HCT116 (cell line): ENCODE results near the gene ATAD2B. TPM values are rescaled to one million over a fixed set of nuclear protein-coding genes. Genes with fewer than 3 reads are reported as not detected.

Experiments used
- ATAC-seq: fragments of 200-7000 bp; cut with Tn5 transposase; 2 replicates; pipeline ENCODE4 v1.9.1; 2020; ENCODE audit warnings: mild to moderate bottlenecking, moderate library complexity
- BruUV-seq: library from RNA; stranded (reverse); fragments of 400-500 nt; replicated peaks from 2 replicates; lab custom pipeline; 2021; lab: Mats Ljungman, UMichigan
- CTCF ChIA-PET: fragments of 300-600 bp; sonication (Branson Sonifier 250); formaldehyde crosslinking; loops from one replicate; lab custom pipeline; 2021; ENCODE audit warnings: antibody characterized with exemption; lab: Charles Lee
- POLR2A ChIA-PET: fragments of 300-600, 350-600 bp; sonication (Branson Sonifier 250); formaldehyde crosslinking; loops from one replicate; lab custom pipeline; 2021; ENCODE audit warnings: antibody characterized with exemption; lab: Charles Lee
- RAD21 ChIA-PET, 2 experiments: fragments of 300-600 bp; sonication (Branson Sonifier 250); formaldehyde crosslinking; loops; one replicate each; lab custom pipeline; 2023; ENCODE audit warnings: low total read pairs in 2 of 2; ENCODE audit not compliant: uncharacterized antibody in 2 of 2, unreplicated experiment in 2 of 2, low non-redundant PET in 1 of 2; lab: Charles Lee
- DNase-seq: peaks from one replicate; pipeline ENCODE4 v3.0.0-alpha.2; 2010; ENCODE audit warnings: low read depth, low spot score
- H2AFZ ChIP-seq: fragments of 200-600 bp; shearing (Covaris generic), sonication (generic); 2 replicates; pipeline ENCODE4 v1.6.1; 2017; ENCODE audit warnings: low read depth, mixed run types, mixed read lengths, antibody characterized with exemption, low read length; ENCODE audit not compliant: poor library complexity, severe bottlenecking
- H3K27ac ChIP-seq: 2 replicates; pipeline ENCODE4 v1.5.1; 2012; ENCODE audit warnings: low read depth, low read length
- H3K27me3 ChIP-seq: fragments of 200-600 bp; sonication (generic); 2 replicates; pipeline ENCODE4 v1.6.1; 2016; ENCODE audit warnings: mixed run types, low read length, mixed read lengths; ENCODE audit not compliant: insufficient read depth
- H3K36me3 ChIP-seq, 2 experiments: fragments of 200-500 bp in 1 of 2; fragments of 200-600 bp in 1 of 2; sonication (Bioruptor generic) in 1 of 2; sonication (generic) in 1 of 2; 2 replicates each; pipeline versions ENCODE4 v1.5.1 to v1.6.1; 2014 to 2016; ENCODE audit warnings: low read length in 2 of 2, inconsistent platforms in 1 of 2, mixed read lengths in 1 of 2, mixed run types in 1 of 2; ENCODE audit not compliant: insufficient read depth in 2 of 2, control insufficient read depth in 1 of 2
- H3K4me1 ChIP-seq, 2 experiments: fragments of 200-600 bp in 1 of 2; sonication (generic) in 1 of 2; 2 replicates each; pipeline versions ENCODE4 v1.5.1 to v1.6.1; 2012 to 2017; ENCODE audit warnings: low read length in 2 of 2, inconsistent platforms in 1 of 2, mild to moderate bottlenecking in 1 of 2, mixed read lengths in 1 of 2, mixed run types in 1 of 2, moderate library complexity in 1 of 2; ENCODE audit not compliant: insufficient read depth in 2 of 2, control insufficient read depth in 1 of 2
- H3K4me2 ChIP-seq: fragments of 200-600 bp; sonication (generic); 2 replicates; pipeline ENCODE4 v1.6.1; 2017; ENCODE audit warnings: mixed run types, low read length, mixed read lengths
- H3K4me3 ChIP-seq, 2 experiments: fragments of 200-600 bp in 1 of 2; sonication (generic) in 1 of 2; replicated peaks in 1 of 2; 2 replicates each; pipeline ENCODE4 v1.5.1; 2011 to 2016; ENCODE audit warnings: low read length in 2 of 2, control low read depth in 1 of 2, low read depth in 1 of 2, mild to moderate bottlenecking in 1 of 2, mixed read lengths in 1 of 2, mixed run types in 1 of 2
- H3K79me2 ChIP-seq: fragments of 200-600 bp; sonication (generic); 2 replicates; pipeline ENCODE4 v1.6.1; 2017; ENCODE audit warnings: mild to moderate bottlenecking, mixed run types, low read length, moderate library complexity, mixed read lengths; ENCODE audit not compliant: insufficient read depth
- H3K9ac ChIP-seq: fragments of 200-600 bp; sonication (generic); 2 replicates; pipeline ENCODE4 v1.6.1; 2016; ENCODE audit warnings: low read length, mixed read lengths
- H3K9me2 ChIP-seq: fragments of 200-600 bp; sonication (generic), shearing (Covaris generic); 2 replicates; pipeline ENCODE4 v1.6.1; 2017; ENCODE audit warnings: mixed run types, mild to moderate bottlenecking, moderate library complexity; ENCODE audit not compliant: insufficient read depth
- H3K9me3 ChIP-seq, 2 experiments: fragments of 200-500 bp in 1 of 2; fragments of 200-600 bp in 1 of 2; sonication (Bioruptor generic) in 1 of 2; sonication (generic) in 1 of 2; 2 replicates each; pipeline ENCODE4 v1.6.1; 2014 to 2017; ENCODE audit warnings: low read length in 2 of 2, mixed read lengths in 2 of 2, inconsistent platforms in 1 of 2, low read depth in 1 of 2, mild to moderate bottlenecking in 1 of 2, mixed run types in 1 of 2, moderate library complexity in 1 of 2; ENCODE audit not compliant: control insufficient read depth in 1 of 2, insufficient read depth in 1 of 2
- H4K20me1 ChIP-seq: fragments of 200-600 bp; sonication (generic), shearing (Covaris generic); 2 replicates; pipeline ENCODE4 v1.6.1; 2017; ENCODE audit warnings: mixed run types, mild to moderate bottlenecking, moderate library complexity; ENCODE audit not compliant: insufficient read depth
- CBX3 ChIP-seq: IDR thresholded peaks from 2 replicates; pipeline ENCODE4 v1.6.1; 2012; ENCODE audit warnings: low read depth
- ELF1 ChIP-seq: IDR thresholded peaks from 2 replicates; pipeline ENCODE4 v1.6.1; 2012; ENCODE audit warnings: low read depth, borderline replicate concordance
- EZH2 ChIP-seq: fragments of 200-600 bp; sonication (generic); IDR thresholded peaks from 2 replicates; pipeline ENCODE4 v1.6.1; 2017; ENCODE audit warnings: antibody characterized with exemption, mixed run types
- EZH2phosphoT487 ChIP-seq: fragments of 200-600 bp; IDR thresholded peaks from 2 replicates; pipeline ENCODE4 v1.6.1; 2018; ENCODE audit warnings: antibody characterized with exemption, borderline replicate concordance
- FOSL1 ChIP-seq: IDR thresholded peaks from 2 replicates; pipeline ENCODE4 v1.6.1; 2012; ENCODE audit warnings: low read depth
- JUND ChIP-seq: IDR thresholded peaks from 2 replicates; pipeline ENCODE4 v1.6.1; 2012
- POLR2A ChIP-seq: IDR thresholded peaks from 2 replicates; pipeline ENCODE4 v1.7.0; 2011; ENCODE audit warnings: borderline replicate concordance; ENCODE audit not compliant: insufficient read depth, insufficient read length; ENCODE audit errors: extremely low read depth
- POLR2AphosphoS5 ChIP-seq: IDR thresholded peaks from 2 replicates; pipeline ENCODE4 v1.6.1; 2011; ENCODE audit warnings: mild to moderate bottlenecking, low read depth, low read length, moderate library complexity
- RAD21 ChIP-seq: IDR thresholded peaks from 2 replicates; pipeline ENCODE4 v1.6.1; 2012; ENCODE audit warnings: low read depth, mild to moderate bottlenecking
- SIN3A ChIP-seq: IDR thresholded peaks from 2 replicates; pipeline ENCODE4 v1.6.1; 2012; ENCODE audit warnings: low read depth
- SP1 ChIP-seq: IDR thresholded peaks from 2 replicates; pipeline ENCODE4 v1.6.1; 2012; ENCODE audit warnings: low read depth
- SRF ChIP-seq: IDR thresholded peaks from 2 replicates; pipeline ENCODE4 v1.6.1; 2012; ENCODE audit warnings: low read depth
- TCF7L2 ChIP-seq: IDR thresholded peaks from 2 replicates; pipeline ENCODE4 v1.7.0; 2011; ENCODE audit warnings: borderline replicate concordance, inconsistent platforms; ENCODE audit not compliant: insufficient read depth, insufficient read length; ENCODE audit errors: extremely low read depth
- YY1 ChIP-seq: IDR thresholded peaks from 2 replicates; pipeline ENCODE4 v1.6.1; 2011; ENCODE audit warnings: low read length, low read depth, moderate library complexity, mild to moderate bottlenecking; ENCODE audit not compliant: insufficient replicate concordance; ENCODE audit errors: extremely low read depth
- ZFX ChIP-seq: fragments of 450-650 bp; IDR thresholded peaks from 2 replicates; pipeline ENCODE4 v1.6.1; 2017
- intact Hi-C: fragments of 100-400 bp; cut with micrococcal nuclease; formaldehyde crosslinking; loops from 2 replicates; pipeline ENCODE4 v1.10.0; 2022
- total RNA-seq: library from RNA; stranded (reverse); gene quantifications from one replicate; pipeline ENCODE4 v1.2.1, GENCODE V29; 2021; ENCODE audit not compliant: unreplicated experiment
- TF ChIP-seq, protein P1 (sequence below): IDR thresholded peaks from 2 replicates; pipeline ENCODE4 v1.6.1; 2012
- TF ChIP-seq, protein P2 (sequence below): IDR thresholded peaks from 2 replicates; pipeline ENCODE4 v1.6.1; 2012; ENCODE audit warnings: low read depth
- TF ChIP-seq, protein P3 (sequence below), 3 experiments: fragments of 200-600 bp in 1 of 3; sonication (generic) in 1 of 3; IDR thresholded peaks in 2 of 3; conservative IDR thresholded peaks in 1 of 3; 2 replicates each; pipeline ENCODE4 v1.5.1; 2012 to 2017; ENCODE audit warnings: low read depth in 2 of 3, low read length in 2 of 3, antibody characterized with exemption in 1 of 3, borderline replicate concordance in 1 of 3, control low read depth in 1 of 3, mild to moderate bottlenecking in 1 of 3, mixed read lengths in 1 of 3, mixed run types in 1 of 3, moderate library complexity in 1 of 3; ENCODE audit not compliant: insufficient read depth in 1 of 3
- TF ChIP-seq, protein P4 (sequence below): IDR thresholded peaks from 2 replicates; pipeline ENCODE4 v1.6.1; 2011; ENCODE audit warnings: mild to moderate bottlenecking, low read length, moderate library complexity; ENCODE audit not compliant: insufficient replicate concordance; ENCODE audit errors: extremely low read depth

Gene ATAD2B
- total RNA-seq, 1 experiment from 2014 or later: 9.6 TPM

DNA sequence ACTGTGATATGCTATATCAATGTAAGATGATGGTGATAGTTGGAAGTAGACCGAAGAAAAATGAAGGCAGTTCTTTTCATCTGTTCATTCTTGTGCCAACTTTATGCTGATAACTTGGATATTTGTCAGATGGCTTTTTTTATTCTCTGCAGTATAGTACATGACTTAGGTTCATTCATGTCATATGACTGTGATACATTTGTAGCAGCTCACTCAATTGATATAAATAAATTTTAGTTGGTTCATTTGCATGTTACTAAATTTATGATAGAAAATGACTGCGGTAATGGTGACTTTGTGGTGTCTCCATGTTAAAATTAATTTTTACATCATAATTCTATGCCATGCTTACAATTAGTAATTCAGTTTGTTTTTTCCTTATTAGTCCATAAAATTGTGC is 20.4 kb upstream of the ATAD2B start:
- RAD21 ChIA-PET: no interaction called here
- CTCF ChIA-PET: no interaction called here
- H3K79me2 ChIP-seq: peaks cover 57% of the 10 kb centered on the region
- peaks cover 0 to 28% of the 10 kb centered on the region in 2 experiments; a peak in 2 of 4 replicates for H3K4me1 ChIP-seq
- no peak overlapping the region for H3K27ac ChIP-seq
- TF ChIP-seq POLR2AphosphoS5 (no peak), TCF7L2 (no peak), SRF (no peak), EZH2 (no peak), EZH2phosphoT487 (no peak), SIN3A (no peak), SP1 (no peak), CBX3 (no peak), FOSL1 (no peak), ELF1 (no peak), YY1 (no peak), JUND (no peak), ZFX (no peak), RAD21 (no peak), POLR2A (no peak)
- TF ChIP-seq, protein P1, sequence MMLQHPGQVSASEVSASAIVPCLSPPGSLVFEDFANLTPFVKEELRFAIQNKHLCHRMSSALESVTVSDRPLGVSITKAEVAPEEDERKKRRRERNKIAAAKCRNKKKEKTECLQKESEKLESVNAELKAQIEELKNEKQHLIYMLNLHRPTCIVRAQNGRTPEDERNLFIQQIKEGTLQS: no peak
- TF ChIP-seq, protein P2, sequence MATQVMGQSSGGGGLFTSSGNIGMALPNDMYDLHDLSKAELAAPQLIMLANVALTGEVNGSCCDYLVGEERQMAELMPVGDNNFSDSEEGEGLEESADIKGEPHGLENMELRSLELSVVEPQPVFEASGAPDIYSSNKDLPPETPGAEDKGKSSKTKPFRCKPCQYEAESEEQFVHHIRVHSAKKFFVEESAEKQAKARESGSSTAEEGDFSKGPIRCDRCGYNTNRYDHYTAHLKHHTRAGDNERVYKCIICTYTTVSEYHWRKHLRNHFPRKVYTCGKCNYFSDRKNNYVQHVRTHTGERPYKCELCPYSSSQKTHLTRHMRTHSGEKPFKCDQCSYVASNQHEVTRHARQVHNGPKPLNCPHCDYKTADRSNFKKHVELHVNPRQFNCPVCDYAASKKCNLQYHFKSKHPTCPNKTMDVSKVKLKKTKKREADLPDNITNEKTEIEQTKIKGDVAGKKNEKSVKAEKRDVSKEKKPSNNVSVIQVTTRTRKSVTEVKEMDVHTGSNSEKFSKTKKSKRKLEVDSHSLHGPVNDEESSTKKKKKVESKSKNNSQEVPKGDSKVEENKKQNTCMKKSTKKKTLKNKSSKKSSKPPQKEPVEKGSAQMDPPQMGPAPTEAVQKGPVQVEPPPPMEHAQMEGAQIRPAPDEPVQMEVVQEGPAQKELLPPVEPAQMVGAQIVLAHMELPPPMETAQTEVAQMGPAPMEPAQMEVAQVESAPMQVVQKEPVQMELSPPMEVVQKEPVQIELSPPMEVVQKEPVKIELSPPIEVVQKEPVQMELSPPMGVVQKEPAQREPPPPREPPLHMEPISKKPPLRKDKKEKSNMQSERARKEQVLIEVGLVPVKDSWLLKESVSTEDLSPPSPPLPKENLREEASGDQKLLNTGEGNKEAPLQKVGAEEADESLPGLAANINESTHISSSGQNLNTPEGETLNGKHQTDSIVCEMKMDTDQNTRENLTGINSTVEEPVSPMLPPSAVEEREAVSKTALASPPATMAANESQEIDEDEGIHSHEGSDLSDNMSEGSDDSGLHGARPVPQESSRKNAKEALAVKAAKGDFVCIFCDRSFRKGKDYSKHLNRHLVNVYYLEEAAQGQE: no peak
- TF ChIP-seq, protein P3, sequence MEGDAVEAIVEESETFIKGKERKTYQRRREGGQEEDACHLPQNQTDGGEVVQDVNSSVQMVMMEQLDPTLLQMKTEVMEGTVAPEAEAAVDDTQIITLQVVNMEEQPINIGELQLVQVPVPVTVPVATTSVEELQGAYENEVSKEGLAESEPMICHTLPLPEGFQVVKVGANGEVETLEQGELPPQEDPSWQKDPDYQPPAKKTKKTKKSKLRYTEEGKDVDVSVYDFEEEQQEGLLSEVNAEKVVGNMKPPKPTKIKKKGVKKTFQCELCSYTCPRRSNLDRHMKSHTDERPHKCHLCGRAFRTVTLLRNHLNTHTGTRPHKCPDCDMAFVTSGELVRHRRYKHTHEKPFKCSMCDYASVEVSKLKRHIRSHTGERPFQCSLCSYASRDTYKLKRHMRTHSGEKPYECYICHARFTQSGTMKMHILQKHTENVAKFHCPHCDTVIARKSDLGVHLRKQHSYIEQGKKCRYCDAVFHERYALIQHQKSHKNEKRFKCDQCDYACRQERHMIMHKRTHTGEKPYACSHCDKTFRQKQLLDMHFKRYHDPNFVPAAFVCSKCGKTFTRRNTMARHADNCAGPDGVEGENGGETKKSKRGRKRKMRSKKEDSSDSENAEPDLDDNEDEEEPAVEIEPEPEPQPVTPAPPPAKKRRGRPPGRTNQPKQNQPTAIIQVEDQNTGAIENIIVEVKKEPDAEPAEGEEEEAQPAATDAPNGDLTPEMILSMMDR (IDR thresholded peaks at IDR 0.05 in 2 of 3, conservative IDR thresholded peaks at IDR 0.05 in 1 of 3; ENCODE audit: borderline replicate concordance in 1 of 3, insufficient read depth in 1 of 3, low read depth in 2 of 3, low read length in 2 of 3): no peak
- TF ChIP-seq, protein P4, sequence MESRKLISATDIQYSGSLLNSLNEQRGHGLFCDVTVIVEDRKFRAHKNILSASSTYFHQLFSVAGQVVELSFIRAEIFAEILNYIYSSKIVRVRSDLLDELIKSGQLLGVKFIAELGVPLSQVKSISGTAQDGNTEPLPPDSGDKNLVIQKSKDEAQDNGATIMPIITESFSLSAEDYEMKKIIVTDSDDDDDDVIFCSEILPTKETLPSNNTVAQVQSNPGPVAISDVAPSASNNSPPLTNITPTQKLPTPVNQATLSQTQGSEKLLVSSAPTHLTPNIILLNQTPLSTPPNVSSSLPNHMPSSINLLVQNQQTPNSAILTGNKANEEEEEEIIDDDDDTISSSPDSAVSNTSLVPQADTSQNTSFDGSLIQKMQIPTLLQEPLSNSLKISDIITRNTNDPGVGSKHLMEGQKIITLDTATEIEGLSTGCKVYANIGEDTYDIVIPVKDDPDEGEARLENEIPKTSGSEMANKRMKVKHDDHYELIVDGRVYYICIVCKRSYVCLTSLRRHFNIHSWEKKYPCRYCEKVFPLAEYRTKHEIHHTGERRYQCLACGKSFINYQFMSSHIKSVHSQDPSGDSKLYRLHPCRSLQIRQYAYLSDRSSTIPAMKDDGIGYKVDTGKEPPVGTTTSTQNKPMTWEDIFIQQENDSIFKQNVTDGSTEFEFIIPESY: no peak
- no peak overlapping the region for H2AFZ ChIP-seq
- H3K9ac ChIP-seq: no peak overlapping the region
- no peaks in the 10 kb centered on the region for H4K20me1 ChIP-seq
- DNase-seq (no peak), ATAC-seq (no peak)
- no peaks in the 10 kb centered on the region for H3K36me3 ChIP-seq
- H3K9me2 ChIP-seq: no peaks in the 10 kb centered on the region
- H3K4me3 ChIP-seq: no peak overlapping the region
- intact Hi-C loops: no loop called here
- no peaks in the 10 kb centered on the region for H3K27me3 ChIP-seq
- H3K9me3 ChIP-seq: no peaks in the 10 kb centered on the region
- BruUV-seq: no TSS peak
- POLR2A ChIA-PET: no interaction called here
- no peak overlapping the region for H3K4me2 ChIP-seq
